HFF-Myc (cell line): ENCODE results near the gene D2HGDH.

ENCODE experiments used
- DNase-seq: peaks from one replicate; pipeline ENCODE4 v3.0.0-alpha.2; 2011; ENCODE audit warnings: low read depth; ENCODE audit errors: extremely low read depth
- H3K4me3 ChIP-seq: replicated peaks from 2 replicates; pipeline ENCODE4 v1.5.1; 2011; ENCODE audit warnings: low read depth, mild to moderate bottlenecking, control low read depth, low read length
- CTCF ChIP-seq: IDR thresholded peaks from 2 replicates; pipeline ENCODE4 v1.5.1; 2012; ENCODE audit warnings: mild to moderate bottlenecking, low read depth, low read length, control low read depth; ENCODE audit errors: missing control alignments

D2HGDH gene

GRCh38 chr2:241809383-241810306, 75.2 kb downstream of the D2HGDH start:
- DNase-seq: no peak
- no peak for TF ChIP-seq CTCF
- H3K4me3 ChIP-seq: no peak overlapping the region

GRCh38 chr2:241810307-241811200, 76.1 kb downstream of the D2HGDH start:
- DNase-seq: no peak
- H3K4me3 ChIP-seq: no peak overlapping the region
- TF ChIP-seq CTCF: no peak

GRCh38 chr2:241811201-241811951, 76.9 kb downstream of the D2HGDH start:
- TF ChIP-seq CTCF: no peak
- no peak overlapping the region for H3K4me3 ChIP-seq
- no peak for DNase-seq

- no peak for TF ChIP-seq CTCF
- no peak overlapping the region for H3K4me3 ChIP-seq
- DNase-seq: no peak
These were observed 77.7 kb downstream of the D2HGDH start for GRCh38 chr2:241811952-241812729.

- TF ChIP-seq CTCF: no peak
- no peak for DNase-seq
- no peak overlapping the region for H3K4me3 ChIP-seq
These were observed 78.6 kb downstream of the D2HGDH start for GRCh38 chr2:241812730-241813643.
